HepG2 (cell line): ENCODE results near the gene CBFA2T2. TPM values are rescaled to one million over a fixed set of nuclear protein-coding genes. Genes with fewer than 3 reads are reported as not detected.
A peak's percentile ranks its signal among the peaks of the same experiment; 100 is the strongest.

Source experiments
- ARNT2 ChIP-seq: sonication (generic); formaldehyde crosslinking; IDR thresholded peaks from 2 replicates; pipeline ENCODE4 v1.8.0; 2022; ENCODE audit warnings: mild to moderate bottlenecking, low read depth, missing genetic modification reagents, moderate library complexity
- CSRNP2 ChIP-seq: sonication (generic); formaldehyde crosslinking; conservative IDR thresholded peaks from 2 replicates; pipeline ENCODE4 v1.8.0; 2022; ENCODE audit warnings: low read depth, missing genetic modification reagents
- E2F2 ChIP-seq: sonication (generic); formaldehyde crosslinking; IDR thresholded peaks from 2 replicates; pipeline ENCODE4 v1.4.0; 2020; ENCODE audit warnings: missing genetic modification reagents, borderline replicate concordance
- ZNF205 ChIP-seq: IDR thresholded peaks from 2 replicates; pipeline ENCODE4 v1.6.1; 2018; ENCODE audit warnings: missing biosample characterization, missing genetic modification reagents
- ZNF652 ChIP-seq: IDR thresholded peaks from 2 replicates; pipeline ENCODE4 v1.6.1; 2016; ENCODE audit warnings: low read depth, borderline replicate concordance
- polyA plus RNA-seq, 8 experiments: library from polyadenylated mRNA; depleted of rRNA in 3 of 8; stranded (reverse) in 7 of 8; unstranded in 1 of 8; fragments of >200 nt; fragmentation: Illumina TruSeq in 4 of 8; extraction: Trizol in 4 of 8; gene quantifications; 2 replicates each; pipeline versions ENCODE4 v1.2.1 to v1.2.3, GENCODE V29; 2011 to 2016; ENCODE audit warnings: low read depth in 4 of 8, missing spikeins in 1 of 8, mixed read lengths in 1 of 8; ENCODE audit not compliant: insufficient read depth in 1 of 8
- total RNA-seq, 5 experiments: library from RNA; depleted of rRNA; stranded (reverse); fragments of >200 nt; fragmentation: Illumina TruSeq; extraction: Trizol; gene quantifications; 2 replicates each; pipeline ENCODE4 v1.2.3, GENCODE V29; 2016; ENCODE audit warnings: low read depth in 1 of 5
- TF ChIP-seq, protein P1 (sequence below): sonication (generic); formaldehyde crosslinking; IDR thresholded peaks from 2 replicates; pipeline ENCODE4 v1.4.0; 2020; ENCODE audit warnings: mild to moderate bottlenecking, missing genetic modification reagents
- TF ChIP-seq, protein P2 (sequence below): sonication (generic); formaldehyde crosslinking; IDR thresholded peaks from 2 replicates; pipeline ENCODE4 v1.4.0; 2020; ENCODE audit warnings: missing genetic modification reagents, borderline replicate concordance

CBFA2T2 gene
- total and polyA plus RNA-seq, 2 of the 13 experiments (the other 11 are each of a cell fraction or from before 2014, with no cell fraction given), result 6.3 to 21.2 TPM

GRCh38 chr20:33674294-33675135 lies 184.6 kb downstream of the CBFA2T2 start, which contains the start of gene NECAB3 (continued):
- TF ChIP-seq, protein P1, sequence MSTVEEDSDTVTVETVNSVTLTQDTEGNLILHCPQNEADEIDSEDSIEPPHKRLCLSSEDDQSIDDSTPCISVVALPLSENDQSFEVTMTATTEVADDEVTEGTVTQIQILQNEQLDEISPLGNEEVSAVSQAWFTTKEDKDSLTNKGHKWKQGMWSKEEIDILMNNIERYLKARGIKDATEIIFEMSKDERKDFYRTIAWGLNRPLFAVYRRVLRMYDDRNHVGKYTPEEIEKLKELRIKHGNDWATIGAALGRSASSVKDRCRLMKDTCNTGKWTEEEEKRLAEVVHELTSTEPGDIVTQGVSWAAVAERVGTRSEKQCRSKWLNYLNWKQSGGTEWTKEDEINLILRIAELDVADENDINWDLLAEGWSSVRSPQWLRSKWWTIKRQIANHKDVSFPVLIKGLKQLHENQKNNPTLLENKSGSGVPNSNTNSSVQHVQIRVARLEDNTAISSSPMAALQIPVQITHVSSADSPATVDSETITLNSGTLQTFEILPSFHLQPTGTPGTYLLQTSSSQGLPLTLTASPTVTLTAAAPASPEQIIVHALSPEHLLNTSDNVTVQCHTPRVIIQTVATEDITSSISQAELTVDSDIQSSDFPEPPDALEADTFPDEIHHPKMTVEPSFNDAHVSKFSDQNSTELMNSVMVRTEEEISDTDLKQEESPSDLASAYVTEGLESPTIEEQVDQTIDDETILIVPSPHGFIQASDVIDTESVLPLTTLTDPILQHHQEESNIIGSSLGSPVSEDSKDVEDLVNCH (CRISPR knock-in tag), result 0 out of 2 replicates have a peak, but pooled peaks have one; percentile 86
- TF ChIP-seq, protein P2, sequence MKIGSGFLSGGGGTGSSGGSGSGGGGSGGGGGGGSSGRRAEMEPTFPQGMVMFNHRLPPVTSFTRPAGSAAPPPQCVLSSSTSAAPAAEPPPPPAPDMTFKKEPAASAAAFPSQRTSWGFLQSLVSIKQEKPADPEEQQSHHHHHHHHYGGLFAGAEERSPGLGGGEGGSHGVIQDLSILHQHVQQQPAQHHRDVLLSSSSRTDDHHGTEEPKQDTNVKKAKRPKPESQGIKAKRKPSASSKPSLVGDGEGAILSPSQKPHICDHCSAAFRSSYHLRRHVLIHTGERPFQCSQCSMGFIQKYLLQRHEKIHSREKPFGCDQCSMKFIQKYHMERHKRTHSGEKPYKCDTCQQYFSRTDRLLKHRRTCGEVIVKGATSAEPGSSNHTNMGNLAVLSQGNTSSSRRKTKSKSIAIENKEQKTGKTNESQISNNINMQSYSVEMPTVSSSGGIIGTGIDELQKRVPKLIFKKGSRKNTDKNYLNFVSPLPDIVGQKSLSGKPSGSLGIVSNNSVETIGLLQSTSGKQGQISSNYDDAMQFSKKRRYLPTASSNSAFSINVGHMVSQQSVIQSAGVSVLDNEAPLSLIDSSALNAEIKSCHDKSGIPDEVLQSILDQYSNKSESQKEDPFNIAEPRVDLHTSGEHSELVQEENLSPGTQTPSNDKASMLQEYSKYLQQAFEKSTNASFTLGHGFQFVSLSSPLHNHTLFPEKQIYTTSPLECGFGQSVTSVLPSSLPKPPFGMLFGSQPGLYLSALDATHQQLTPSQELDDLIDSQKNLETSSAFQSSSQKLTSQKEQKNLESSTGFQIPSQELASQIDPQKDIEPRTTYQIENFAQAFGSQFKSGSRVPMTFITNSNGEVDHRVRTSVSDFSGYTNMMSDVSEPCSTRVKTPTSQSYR (CRISPR knock-in tag), result peak; percentile 13; the same call in 1 of the 2 replicates
- TF ChIP-seq CSRNP2 (CRISPR knock-in tag) (0 out of 2 replicates have a peak, but pooled peaks have one; percentile 41), ARNT2 (CRISPR knock-in tag) (peak; percentile 82; the same call in 1 of the 2 replicates), ZNF652 (CRISPR knock-in tag) (no peak), E2F2 (peak; percentile 70), ZNF205 (peak; percentile 24; the same call in 1 of the 2 replicates)
- TF ChIP-seq, all 625 proteins: peak for 355
